SK-N-SH treated with all-trans-retinoic acid at 6 μM for 48 hours (cell line): Measurements from ENCODE around the gene DENND5B.
A peak's percentile ranks its signal among the peaks of the same experiment; 100 is the strongest.

Experiments used
- ATAC-seq: fragments of 200-7000 bp; cut with Tn5 transposase; 3 replicates; pipeline ENCODE4 v1.9.1; 2020; ENCODE audit warnings: mild to moderate bottlenecking, moderate library complexity
- ARNTL ChIP-seq: fragments of 450-650 bp; formaldehyde crosslinking; IDR thresholded peaks from 2 replicates; pipeline ENCODE4 v1.5.0; 2020; ENCODE audit warnings: low read depth, mild to moderate bottlenecking, moderate library complexity, borderline replicate concordance
- BACH2 ChIP-seq: fragments of 250-450 bp; sonication (Bioruptor Pico); IDR thresholded peaks from 2 replicates; pipeline ENCODE4 v1.9.0; 2021; ENCODE audit warnings: mild to moderate bottlenecking, borderline replicate concordance
- CSDC2 ChIP-seq: fragments of 250-450 bp; sonication (Bioruptor Pico); IDR thresholded peaks from 2 replicates; pipeline ENCODE4 v1.5.0; 2020; ENCODE audit warnings: mild to moderate bottlenecking, moderate library complexity
- ESRRG ChIP-seq: fragments of 250-450 bp; sonication (Bioruptor Pico); IDR thresholded peaks from 2 replicates; pipeline ENCODE4 v1.6.1; 2021; ENCODE audit warnings: mild to moderate bottlenecking
- GLIS3 ChIP-seq: fragments of 250-450 bp; sonication (Bioruptor Pico); IDR thresholded peaks from 2 replicates; pipeline ENCODE4 v1.5.0; 2020; ENCODE audit warnings: mild to moderate bottlenecking, moderate library complexity
- ISL1 ChIP-seq: fragments of 250-450 bp; sonication (Bioruptor Pico); IDR thresholded peaks from 2 replicates; pipeline ENCODE4 v2.1.2; 2022; ENCODE audit warnings: mild to moderate bottlenecking, moderate library complexity
- PATZ1 ChIP-seq: fragments of 250-450 bp; sonication (Bioruptor Pico); IDR thresholded peaks from 2 replicates; pipeline ENCODE4 v1.8.0; 2020; ENCODE audit warnings: mild to moderate bottlenecking, moderate library complexity, borderline replicate concordance
- POU6F1 ChIP-seq: fragments of 250-450 bp; sonication (Bioruptor Pico); IDR thresholded peaks from 2 replicates; pipeline ENCODE4 v1.8.0; 2021; ENCODE audit warnings: low read depth, mild to moderate bottlenecking, moderate library complexity, borderline replicate concordance
- PPARA ChIP-seq: fragments of 250-450 bp; sonication (Bioruptor Pico); IDR thresholded peaks from 2 replicates; pipeline ENCODE4 v1.5.0; 2020; ENCODE audit warnings: mild to moderate bottlenecking, borderline replicate concordance
- SNAI2 ChIP-seq: fragments of 250-450 bp; sonication (Bioruptor Pico); IDR thresholded peaks from 2 replicates; pipeline ENCODE4 v1.5.0; 2020; ENCODE audit warnings: mild to moderate bottlenecking, moderate library complexity
- TCF4 ChIP-seq: fragments of 250-450 bp; sonication (Bioruptor Pico); IDR thresholded peaks from 2 replicates; pipeline ENCODE4 v1.8.0; 2021; ENCODE audit warnings: mild to moderate bottlenecking, moderate library complexity, borderline replicate concordance
- TOX ChIP-seq: fragments of 250-450 bp; sonication (Bioruptor Pico); IDR thresholded peaks from 2 replicates; pipeline ENCODE4 v1.8.0; 2021; ENCODE audit warnings: mild to moderate bottlenecking, moderate library complexity, borderline replicate concordance
- ZC3H10 ChIP-seq: fragments of 250-450 bp; sonication (Bioruptor Pico); IDR thresholded peaks from 2 replicates; pipeline ENCODE4 v1.5.1; 2021; ENCODE audit warnings: mild to moderate bottlenecking, moderate library complexity
- ZFP3 ChIP-seq: fragments of 250-450 bp; sonication (Bioruptor Pico); IDR thresholded peaks from 2 replicates; pipeline ENCODE4 v1.5.0; 2020; ENCODE audit warnings: mild to moderate bottlenecking, moderate library complexity
- ZFP30 ChIP-seq: fragments of 450-650 bp; formaldehyde crosslinking; IDR thresholded peaks from 2 replicates; pipeline ENCODE4 v1.5.0; 2022; ENCODE audit warnings: mild to moderate bottlenecking, moderate library complexity
- ZNF565 ChIP-seq: fragments of 450-650 bp; formaldehyde crosslinking; conservative IDR thresholded peaks from 2 replicates; pipeline ENCODE4 v1.5.0; 2020; ENCODE audit warnings: low read depth, mild to moderate bottlenecking, moderate library complexity
- ZNF70 ChIP-seq: fragments of 450-650 bp; formaldehyde crosslinking; IDR thresholded peaks from 2 replicates; pipeline ENCODE4 v1.5.0; 2020; ENCODE audit warnings: mild to moderate bottlenecking, moderate library complexity
- ZNF8 ChIP-seq: fragments of 450-650 bp; formaldehyde crosslinking; IDR thresholded peaks from 2 replicates; pipeline ENCODE4 v1.5.0; 2020; ENCODE audit warnings: mild to moderate bottlenecking, moderate library complexity
- TF ChIP-seq, protein P1 (sequence below): fragments of 250-450 bp; sonication (Bioruptor Pico); IDR thresholded peaks from 2 replicates; pipeline ENCODE4 v1.5.1; 2021; ENCODE audit warnings: mild to moderate bottlenecking, moderate library complexity

DENND5B gene

DNA sequence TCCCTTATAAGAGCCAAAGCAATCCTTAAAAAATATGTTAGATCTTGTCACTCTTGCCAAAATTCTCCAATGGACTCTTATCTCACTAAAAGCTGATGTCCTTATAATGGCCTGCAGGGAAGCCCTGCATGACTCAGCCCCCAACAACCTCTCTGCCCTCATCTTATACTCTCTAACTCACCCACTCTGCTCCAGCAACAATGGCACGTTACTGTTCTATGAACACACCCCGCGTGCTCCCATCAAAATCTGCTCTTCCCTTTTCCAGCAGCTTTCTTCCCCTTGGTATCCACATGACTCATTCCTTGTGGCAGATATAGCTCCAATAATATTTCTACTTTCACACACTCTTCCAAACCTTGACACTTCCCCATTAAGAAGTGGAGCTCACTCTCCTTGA, 108.1 kb downstream of the DENND5B start:
- ATAC-seq: peak; percentile 71
- TF ChIP-seq ZFP3 (CRISPR knock-in tag): peak; percentile 82
- peak; percentile 33; the same call in 1 of the 2 replicates for TF ChIP-seq ISL1 (CRISPR knock-in tag)
- no peak for TF ChIP-seq CSDC2 (CRISPR knock-in tag)
- TF ChIP-seq, protein P1, sequence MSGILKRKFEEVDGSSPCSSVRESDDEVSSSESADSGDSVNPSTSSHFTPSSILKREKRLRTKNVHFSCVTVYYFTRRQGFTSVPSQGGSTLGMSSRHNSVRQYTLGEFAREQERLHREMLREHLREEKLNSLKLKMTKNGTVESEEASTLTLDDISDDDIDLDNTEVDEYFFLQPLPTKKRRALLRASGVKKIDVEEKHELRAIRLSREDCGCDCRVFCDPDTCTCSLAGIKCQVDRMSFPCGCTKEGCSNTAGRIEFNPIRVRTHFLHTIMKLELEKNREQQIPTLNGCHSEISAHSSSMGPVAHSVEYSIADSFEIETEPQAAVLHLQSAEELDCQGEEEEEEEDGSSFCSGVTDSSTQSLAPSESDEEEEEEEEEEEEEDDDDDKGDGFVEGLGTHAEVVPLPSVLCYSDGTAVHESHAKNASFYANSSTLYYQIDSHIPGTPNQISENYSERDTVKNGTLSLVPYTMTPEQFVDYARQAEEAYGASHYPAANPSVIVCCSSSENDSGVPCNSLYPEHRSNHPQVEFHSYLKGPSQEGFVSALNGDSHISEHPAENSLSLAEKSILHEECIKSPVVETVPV (CRISPR knock-in tag): no peak
- TF ChIP-seq TCF4: no peak
- no peak for TF ChIP-seq ZNF8 (CRISPR knock-in tag)
- TF ChIP-seq ZC3H10 (CRISPR knock-in tag): no peak
- TF ChIP-seq GLIS3 (CRISPR knock-in tag): no peak
- no peak for TF ChIP-seq SNAI2 (CRISPR knock-in tag)

GRCh38 chr12:31481415-31481814, 109.5 kb downstream of the DENND5B start:
- TF ChIP-seq ZFP30 (CRISPR knock-in tag): no peak
- no peak for TF ChIP-seq ZNF70 (CRISPR knock-in tag)
- no peak for TF ChIP-seq SNAI2 (CRISPR knock-in tag)
- no peak for TF ChIP-seq ZC3H10 (CRISPR knock-in tag)
- TF ChIP-seq POU6F1: no peak
- TF ChIP-seq, all 23 proteins: peak for 0
- ATAC-seq: no peak

DNA sequence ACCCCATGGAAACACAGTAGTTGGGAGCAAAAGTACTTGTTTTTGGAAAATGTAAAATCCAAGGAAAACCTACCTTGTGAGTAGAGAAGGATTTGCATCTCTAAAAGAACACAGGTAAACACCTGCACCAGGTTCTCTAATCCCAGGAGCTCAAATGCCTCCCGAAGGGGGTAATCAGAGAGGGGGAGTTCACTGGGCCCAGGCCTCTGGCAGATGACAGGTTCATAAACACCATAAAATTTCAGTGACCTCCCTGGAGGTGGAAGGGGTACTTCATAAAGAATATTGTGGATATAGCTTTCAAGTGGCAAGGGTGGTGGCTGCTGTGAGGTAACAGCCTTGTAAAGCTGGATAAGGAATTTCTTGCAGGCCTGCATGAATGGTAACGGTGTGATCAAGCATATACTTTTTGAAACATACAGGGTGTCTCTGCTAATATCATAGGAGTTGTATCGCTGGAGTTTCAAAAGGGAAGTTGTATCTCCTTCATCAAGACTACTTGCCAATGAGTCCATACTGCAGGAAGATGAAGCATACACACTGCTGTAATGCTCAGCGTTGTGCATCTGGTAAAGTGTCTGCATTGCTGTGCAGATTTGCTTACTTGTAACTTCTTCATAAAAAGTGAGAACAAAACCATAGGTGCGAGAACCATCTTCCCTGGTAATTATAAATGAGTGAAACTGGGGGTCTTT, 111.3 kb downstream of the DENND5B start:
- TF ChIP-seq SNAI2 (CRISPR knock-in tag) (no peak), TCF4 (no peak), GLIS3 (CRISPR knock-in tag) (no peak)
- ATAC-seq: no peak

GRCh38 chr12:31478898-31479297, 112.0 kb downstream of the DENND5B start:
- no peak for TF ChIP-seq CSDC2 (CRISPR knock-in tag)
- no peak for TF ChIP-seq ESRRG (CRISPR knock-in tag)
- TF ChIP-seq, protein P1 (CRISPR knock-in tag): no peak
- TF ChIP-seq ISL1 (CRISPR knock-in tag): no peak
- TF ChIP-seq ZC3H10 (CRISPR knock-in tag): no peak
- no peak for TF ChIP-seq TOX (CRISPR knock-in tag)
- no peak for TF ChIP-seq SNAI2 (CRISPR knock-in tag)
- TF ChIP-seq PATZ1: no peak
- TF ChIP-seq ZNF565 (CRISPR knock-in tag): no peak
- no peak for ATAC-seq

DNA sequence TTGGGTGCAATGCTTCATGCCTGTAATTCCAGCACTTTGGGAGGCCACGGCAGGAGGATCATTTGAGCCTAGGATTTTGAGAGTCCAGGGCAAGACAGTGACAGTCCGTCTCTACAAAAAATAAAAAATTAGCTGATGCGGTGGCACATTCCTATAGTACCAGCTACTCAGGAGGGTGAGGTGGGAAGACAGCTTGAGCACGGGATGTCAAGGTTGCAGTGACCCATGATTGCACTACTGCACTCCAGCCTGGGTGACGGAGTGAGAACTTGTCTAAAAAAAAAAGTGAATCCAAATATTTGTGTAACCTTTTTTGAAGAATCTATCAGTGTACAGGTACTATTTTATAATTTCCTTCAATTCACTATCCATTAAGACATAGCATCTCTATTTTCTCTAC, 112.5 kb downstream of the DENND5B start:
- no peak for ATAC-seq
- TF ChIP-seq GLIS3 (CRISPR knock-in tag): no peak
- no peak for TF ChIP-seq ARNTL (CRISPR knock-in tag)
- no peak for TF ChIP-seq ESRRG (CRISPR knock-in tag)
- TF ChIP-seq POU6F1: no peak
- TF ChIP-seq PPARA (CRISPR knock-in tag): no peak
- no peak for TF ChIP-seq PATZ1
- TF ChIP-seq TOX (CRISPR knock-in tag): no peak
- TF ChIP-seq ZFP3 (CRISPR knock-in tag): no peak
- TF ChIP-seq BACH2 (CRISPR knock-in tag): no peak
- TF ChIP-seq, protein P1 (CRISPR knock-in tag): no peak
- TF ChIP-seq ZNF565 (CRISPR knock-in tag): no peak
- no peak for TF ChIP-seq CSDC2 (CRISPR knock-in tag)
